Fibroblast of villous mesenchyme (primary cell): Measurements from ENCODE around the gene RUNX1. TPM values are rescaled to one million over a fixed set of nuclear protein-coding genes. Genes with fewer than 3 reads are reported as not detected.

Source experiments
- DNase-seq: peaks from one replicate; pipeline ENCODE4 v3.0.0-alpha.2; 2010; ENCODE audit warnings: low read depth
- H3K4me3 ChIP-seq: 2 replicates; pipeline ENCODE4 v1.5.1; 2011; ENCODE audit warnings: low read depth, mild to moderate bottlenecking, low read length
- CTCF ChIP-seq: IDR thresholded peaks from 2 replicates; pipeline ENCODE4 v1.5.1; 2012; ENCODE audit warnings: low read depth, mild to moderate bottlenecking, low read length; ENCODE audit not compliant: insufficient read depth
- total RNA-seq: library from RNA; depleted of rRNA; stranded (reverse); fragments of >200 nt; gene quantifications from 2 replicates; pipeline ENCODE4 v1.2.3, GENCODE V29; 2012

Gene RUNX1
- total RNA-seq, 1 donor, result 21.6 TPM

GRCh38 chr21:34992180-34992579 lies 56.9 kb downstream of the RUNX1 start:
- DNase-seq, result no peak
- no peak for TF ChIP-seq CTCF
- H3K4me3 ChIP-seq, result no peak overlapping the region

GRCh38 chr21:34991366-34991957 lies 57.6 kb downstream of the RUNX1 start:
- TF ChIP-seq CTCF, result no peak
- no peak for DNase-seq
- H3K4me3 ChIP-seq, result no peak overlapping the region

GRCh38 chr21:34990842-34991241 lies 58.3 kb downstream of the RUNX1 start:
- TF ChIP-seq CTCF, result no peak
- no peak overlapping the region for H3K4me3 ChIP-seq
- no peak for DNase-seq

- DNase-seq, result no peak
- H3K4me3 ChIP-seq, result no peak overlapping the region
- TF ChIP-seq CTCF, result no peak
Observed at GRCh38 chr21:34989337-34990151, 59.6 kb downstream of the RUNX1 start.

- TF ChIP-seq CTCF, result no peak
- H3K4me3 ChIP-seq, result no peak overlapping the region
- no peak for DNase-seq
Observed at GRCh38 chr21:34988625-34989024, 60.5 kb downstream of the RUNX1 start.

GRCh38 chr21:34988139-34988538 lies 61.0 kb downstream of the RUNX1 start:
- no peak for DNase-seq
- TF ChIP-seq CTCF, result no peak
- no peak overlapping the region for H3K4me3 ChIP-seq
